B cell (primary cell): ENCODE data around the gene ZMYND12. TPM values are rescaled to one million over a fixed set of nuclear protein-coding genes. Genes with fewer than 3 reads are reported as not detected.
"Not testable (repeated sequence)": the region's sequence is repeated elsewhere in the genome, so short reads cannot be mapped to it uniquely, and the experiment has no call there.

Source experiments
- ATAC-seq: fragments of 200-7000 bp; cut with Tn5 transposase; one replicate; pipeline ENCODE4 v1.10.0; 2021; ENCODE audit warnings: low read depth, mild to moderate bottlenecking, moderate number of reproducible peaks, moderate library complexity
- CTCF ChIA-PET: fragments of 350-600 bp; sonication (Branson Sonifier 250); formaldehyde crosslinking; loops from one replicate; lab custom pipeline; 2021; ENCODE audit warnings: antibody characterized with exemption, inconsistent platforms; lab: Charles Lee
- POLR2A ChIA-PET: fragments of 350-600 bp; sonication (Branson Sonifier 250); formaldehyde crosslinking; loops from one replicate; lab custom pipeline; 2021; ENCODE audit warnings: antibody characterized with exemption; lab: Charles Lee
- DNase-seq: peaks from one replicate; pipeline ENCODE4 v3.0.0; 2013
- H2AFZ ChIP-seq: 2 replicates; pipeline ENCODE4 v1.6.1; 2012; ENCODE audit warnings: mild to moderate bottlenecking, low read depth, low read length; ENCODE audit not compliant: insufficient read depth, poor library complexity, severe bottlenecking
- H3K27ac ChIP-seq, 2 donors: 1 replicate in 1 of 2; 2 replicates in 1 of 2; pipeline ENCODE4 v1.5.1; 2012 to 2013; ENCODE audit warnings: low read length in 2 of 2, mild to moderate bottlenecking in 2 of 2, moderate library complexity in 1 of 2
- H3K27me3 ChIP-seq, 4 experiments: fragments of 200-600 bp in 1 of 4; sonication (generic) in 1 of 4; replicated peaks in 1 of 4; 1 replicate in 2 of 4; 2 replicates in 2 of 4; pipeline versions ENCODE4 v1.6.1 to v1.7.0; 2013 to 2016; ENCODE audit warnings: low read length in 3 of 4, mild to moderate bottlenecking in 2 of 4, mixed read lengths in 1 of 4, moderate library complexity in 1 of 4; ENCODE audit not compliant: insufficient read depth in 4 of 4, control insufficient read depth in 3 of 4; ENCODE audit errors: control extremely low read depth in 1 of 4
- H3K36me3 ChIP-seq, 2 experiments: replicated peaks in 1 of 2; 1 replicate in 1 of 2; 2 replicates in 1 of 2; pipeline versions ENCODE4 v1.6.1 to v1.7.1; 2013; ENCODE audit warnings: low read length in 1 of 2; ENCODE audit not compliant: insufficient read depth in 2 of 2, control insufficient read depth in 1 of 2; ENCODE audit errors: control extremely low read depth in 1 of 2, extremely low read depth in 1 of 2
- H3K4me1 ChIP-seq, 2 donors: fragments of 200-600 bp in 1 of 2; sonication (generic) in 1 of 2; 1 replicate in 1 of 2; 2 replicates in 1 of 2; pipeline versions ENCODE4 v1.5.1 to v1.6.1; 2013 to 2017; ENCODE audit warnings: low read length in 2 of 2; ENCODE audit not compliant: control insufficient read depth in 2 of 2, insufficient read depth in 2 of 2
- H3K4me2 ChIP-seq: replicated peaks from 2 replicates; pipeline ENCODE3; 2012; ENCODE audit warnings: mild to moderate bottlenecking, low read depth, low read length; ENCODE audit not compliant: poor library complexity, severe bottlenecking
- H3K4me3 ChIP-seq, 5 experiments: fragments of 200-600 bp in 1 of 5; sonication (generic) in 1 of 5; 1 replicate in 3 of 5; 2 replicates in 2 of 5; pipeline versions ENCODE4 v1.5.1 to v1.7.0; 2011 to 2016; ENCODE audit warnings: low read length in 4 of 5, mild to moderate bottlenecking in 4 of 5, low read depth in 2 of 5, control low read depth in 1 of 5, moderate library complexity in 1 of 5; ENCODE audit not compliant: insufficient read depth in 1 of 5; ENCODE audit errors: control extremely low read depth in 1 of 5, extremely low read depth in 1 of 5
- H3K79me2 ChIP-seq: fragments of 200-600 bp; sonication (generic); one replicate; pipeline ENCODE4 v1.6.0; 2016; ENCODE audit warnings: low read length; ENCODE audit not compliant: control insufficient read depth, insufficient read depth
- H3K9ac ChIP-seq: fragments of 200-600 bp; sonication (generic); 2 replicates; pipeline ENCODE4 v1.6.1; 2017; ENCODE audit warnings: mild to moderate bottlenecking, low read length, moderate library complexity
- H3K9me3 ChIP-seq, 3 donors: one replicate each; pipeline versions ENCODE4 v1.6.1 to v1.7.1; 2013; ENCODE audit warnings: low read length in 2 of 3; ENCODE audit not compliant: control insufficient read depth in 2 of 3, insufficient read depth in 1 of 3; ENCODE audit errors: control extremely low read depth in 1 of 3
- H4K20me1 ChIP-seq: 2 replicates; pipeline ENCODE4 v1.6.0; 2012; ENCODE audit warnings: mild to moderate bottlenecking, low read length; ENCODE audit not compliant: insufficient read depth, control insufficient read depth, poor library complexity, severe bottlenecking
- H3K27ac Mint-ChIP-seq: one replicate; pipeline ENCODE4 v1.8.0; 2021; ENCODE audit warnings: mixed read lengths
- H3K27me3 Mint-ChIP-seq: one replicate; pipeline ENCODE4 v1.8.0; 2021; ENCODE audit warnings: mixed read lengths
- H3K4me1 Mint-ChIP-seq: one replicate; pipeline ENCODE4 v1.8.0; 2021; ENCODE audit warnings: mixed read lengths
- H3K4me3 Mint-ChIP-seq: one replicate; pipeline ENCODE4 v1.8.0; 2021; ENCODE audit warnings: mixed read lengths
- H3K9me3 Mint-ChIP-seq: one replicate; pipeline ENCODE4 v1.8.0; 2022; ENCODE audit warnings: mixed read lengths; ENCODE audit not compliant: insufficient read depth
- CTCF ChIP-seq: fragments of 200-600 bp; IDR thresholded peaks from one replicate; pipeline ENCODE4 v1.8.0; 2022; ENCODE audit warnings: antibody characterized with exemption, mild to moderate bottlenecking
- EZH2 ChIP-seq: IDR thresholded peaks from 2 replicates; pipeline ENCODE4 v1.6.1; 2012; ENCODE audit warnings: borderline replicate concordance, low read depth, mild to moderate bottlenecking, moderate library complexity, low read length; ENCODE audit not compliant: insufficient read depth, poor library complexity, severe bottlenecking
- WGBS: methylation state at CpG from one replicate; pipeline ENCODE4 v1.1.5; 2013; ENCODE audit warnings: missing lambda C conversion rate; ENCODE audit not compliant: insufficient coverage; 5-methylcytosine and 5-hydroxymethylcytosine counted together
- intact Hi-C: fragments of 100-400 bp; cut with micrococcal nuclease; formaldehyde crosslinking; loops from one replicate; pipeline ENCODE4 v1.10.0; 2022
- polyA plus RNA-seq: library from polyadenylated mRNA; depleted of rRNA; stranded (reverse); fragments of >200 nt; gene quantifications from 2 replicates; pipeline ENCODE4 v1.2.3, GENCODE V29; 2012
- total RNA-seq, 2 donors: library from RNA; stranded (reverse); fragments of 120-200 nt in 1 of 2; gene quantifications; 1 replicate in 1 of 2; 2 replicates in 1 of 2; pipeline versions ENCODE4 v1.2.3 to v1.2.4, GENCODE V29; 2013 to 2022

Gene ZMYND12
- total and polyA plus RNA-seq, 2 donors (not counting 1 experiment from before 2014, with no cell fraction given), result 0.34 to 0.79 TPM

GRCh38 chr1:42504535-42505128 lies 48.8 kb upstream of the ZMYND12 start:
- no peaks in the 10 kb centered on the region for H3K4me1 ChIP-seq
- CTCF ChIA-PET, result no interaction called here
- no peaks in the 10 kb centered on the region for H3K36me3 ChIP-seq
- ATAC-seq, result no peak
- TF ChIP-seq EZH2 (no peak), CTCF (no peak)
- no peak overlapping the region for H3K9ac ChIP-seq
- H3K4me3 ChIP-seq, result no peak overlapping the region
- POLR2A ChIA-PET, result no interaction called here
- H2AFZ ChIP-seq, result no peak overlapping the region
- H3K27ac Mint-ChIP-seq, result no peak overlapping the region
- H3K27me3 Mint-ChIP-seq, result no peaks in the 10 kb centered on the region
- DNase-seq, result no peak
- no peaks in the 10 kb centered on the region for H3K27me3 ChIP-seq
- no peak overlapping the region for H3K27ac ChIP-seq
- intact Hi-C loops, result no loop called here
- no peak overlapping the region for H3K4me2 ChIP-seq
- no CpG with 5 or more reads among the region's 2 CpGs for WGBS
- peaks cover 8% of the 10 kb centered on the region for H3K9me3 Mint-ChIP-seq
- no peaks in the 10 kb centered on the region for H3K79me2 ChIP-seq
- H4K20me1 ChIP-seq, result no peaks in the 10 kb centered on the region
- peaks cover 4 to 30% (median 25%) of the 10 kb centered on the region in 3 donors for H3K9me3 ChIP-seq
- H3K4me1 Mint-ChIP-seq, result no peaks in the 10 kb centered on the region
- H3K4me3 Mint-ChIP-seq, result no peak overlapping the region

- ATAC-seq, H3K4me3 ChIP-seq, H3K27ac Mint-ChIP-seq, H3K9me3 Mint-ChIP-seq, POLR2A ChIA-PET, DNase-seq, H3K9ac ChIP-seq, H3K4me1 Mint-ChIP-seq, H2AFZ ChIP-seq, H3K27me3 Mint-ChIP-seq, CTCF ChIA-PET, H3K4me3 Mint-ChIP-seq, H3K79me2 ChIP-seq, H3K4me2 ChIP-seq, H3K4me1 ChIP-seq, H4K20me1 ChIP-seq, intact Hi-C loops, H3K36me3 ChIP-seq, H3K27me3 ChIP-seq, H3K27ac ChIP-seq: not testable (repeated sequence)
- peaks cover 3 to 25% (median 17%) of the 10 kb centered on the region in 3 donors for H3K9me3 ChIP-seq
- WGBS, result 93% methylated on average over 6 of the region's 11 CpGs
Observed at GRCh38 chr1:42502031-42502430, 46.2 kb upstream of the ZMYND12 start.
